Hepatocyte (in vitro differentiated cells): ENCODE data around the gene NR1H4.

ENCODE experiments used
- EZH2 ChIP-seq: fragments of 200-600 bp; sonication (generic); IDR thresholded peaks from 2 replicates; pipeline ENCODE4 v1.6.1; 2016; ENCODE audit warnings: antibody characterized with exemption, mild to moderate bottlenecking, borderline replicate concordance
- EZH2phosphoT487 ChIP-seq: fragments of 200-600 bp; sonication (generic); IDR thresholded peaks from one replicate; pipeline ENCODE4 v1.6.1; 2018; ENCODE audit warnings: antibody characterized with exemption, mild to moderate bottlenecking, low read depth, moderate library complexity; ENCODE audit not compliant: unreplicated experiment, severe bottlenecking
- TF ChIP-seq, protein P1 (sequence below): fragments of 200-600 bp; sonication (generic); IDR thresholded peaks from 2 replicates; pipeline ENCODE4 v1.5.1; 2016; ENCODE audit warnings: antibody characterized with exemption, mild to moderate bottlenecking; ENCODE audit not compliant: poor library complexity

DNA sequence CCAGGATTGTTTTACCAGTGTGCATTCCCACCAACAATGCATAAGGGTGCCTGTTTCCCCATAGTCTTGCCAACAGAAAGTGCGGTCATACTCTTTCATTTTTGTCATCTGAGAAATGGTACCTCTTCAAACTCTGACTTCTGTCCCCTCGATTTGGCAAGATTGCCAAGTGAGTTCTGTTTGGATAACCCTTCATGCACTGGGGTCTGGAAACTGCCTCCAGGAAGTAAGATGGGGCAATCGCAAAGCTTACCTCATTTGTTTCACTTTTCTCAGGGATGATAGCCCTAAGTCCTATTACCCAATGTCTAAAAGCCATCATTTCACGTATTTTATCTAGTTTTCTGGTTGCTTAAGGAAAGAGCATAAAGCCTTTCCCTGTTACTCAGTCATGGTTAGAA is 28.6 kb upstream of the NR1H4 start:
- TF ChIP-seq, protein P1, sequence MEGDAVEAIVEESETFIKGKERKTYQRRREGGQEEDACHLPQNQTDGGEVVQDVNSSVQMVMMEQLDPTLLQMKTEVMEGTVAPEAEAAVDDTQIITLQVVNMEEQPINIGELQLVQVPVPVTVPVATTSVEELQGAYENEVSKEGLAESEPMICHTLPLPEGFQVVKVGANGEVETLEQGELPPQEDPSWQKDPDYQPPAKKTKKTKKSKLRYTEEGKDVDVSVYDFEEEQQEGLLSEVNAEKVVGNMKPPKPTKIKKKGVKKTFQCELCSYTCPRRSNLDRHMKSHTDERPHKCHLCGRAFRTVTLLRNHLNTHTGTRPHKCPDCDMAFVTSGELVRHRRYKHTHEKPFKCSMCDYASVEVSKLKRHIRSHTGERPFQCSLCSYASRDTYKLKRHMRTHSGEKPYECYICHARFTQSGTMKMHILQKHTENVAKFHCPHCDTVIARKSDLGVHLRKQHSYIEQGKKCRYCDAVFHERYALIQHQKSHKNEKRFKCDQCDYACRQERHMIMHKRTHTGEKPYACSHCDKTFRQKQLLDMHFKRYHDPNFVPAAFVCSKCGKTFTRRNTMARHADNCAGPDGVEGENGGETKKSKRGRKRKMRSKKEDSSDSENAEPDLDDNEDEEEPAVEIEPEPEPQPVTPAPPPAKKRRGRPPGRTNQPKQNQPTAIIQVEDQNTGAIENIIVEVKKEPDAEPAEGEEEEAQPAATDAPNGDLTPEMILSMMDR: no peak
- TF ChIP-seq EZH2phosphoT487 (no peak), EZH2 (no peak)
